ENCODE data around the gene SPRYD7. TPM values are rescaled to one million over a fixed set of nuclear protein-coding genes. Genes with fewer than 3 reads are reported as not detected.

The SPRYD7 gene
- total and polyA plus RNA-seq, 2 of the 8 experiments (the other 6 are each of a cell fraction or from before 2014, with no cell fraction given), result 1.1 to 3.1 TPM

DNA sequence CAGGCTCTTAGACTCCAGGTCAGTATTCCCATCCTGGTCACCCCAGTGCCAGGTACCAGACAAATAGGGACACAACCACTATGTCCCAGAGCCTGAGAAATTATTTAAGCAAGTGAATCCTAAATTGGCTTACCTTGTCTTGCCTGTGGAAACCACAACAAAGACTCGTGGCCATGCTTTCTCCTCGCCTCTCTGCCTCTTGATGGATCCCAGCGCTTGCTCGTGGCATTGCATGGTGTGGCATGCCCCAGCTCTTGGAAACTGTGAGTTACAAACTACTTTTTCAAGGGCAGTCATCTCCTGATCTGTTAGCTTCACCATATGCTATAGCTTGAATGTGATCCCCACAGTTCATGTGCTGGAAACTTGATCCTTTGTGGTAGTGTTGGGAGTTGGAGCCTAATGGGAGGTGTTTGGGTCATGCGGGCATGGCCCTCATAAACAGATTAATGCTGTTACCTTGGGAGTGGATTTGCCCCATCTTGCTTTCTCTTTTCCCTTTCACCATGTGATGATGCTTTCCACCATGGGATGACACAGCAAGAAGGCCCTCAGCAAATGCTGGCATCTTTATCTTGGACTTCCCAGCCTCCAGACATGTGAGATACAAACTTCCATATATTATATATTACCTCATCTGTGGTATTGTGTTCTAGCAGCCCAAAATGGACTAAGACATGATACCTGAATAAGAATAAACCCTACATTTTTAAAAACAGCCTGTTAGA lies 31.2 kb downstream of the SPRYD7 start:
- H2AK5ac ChIP-seq (ENCODE audit: low read depth, low read length), result no peak overlapping the region
- FAIRE-seq, result no peak
- no peak overlapping the region for H3K9ac ChIP-seq (replicated peaks in 1 of 4; ENCODE audit: extremely low read depth in 1 of 4, low read depth in 3 of 4, low read length in 3 of 4)
- CTCF ChIA-PET (ENCODE audit: partially characterized antibody), result interaction anchor here (0.6 kb wide), 1 partner anchor 89 kb away, joined by 3 read pairs; no protein-coding TSS in a partner anchor
- H3K36me3 ChIP-seq (ENCODE audit: control insufficient read depth in 2 of 4, insufficient read depth in 4 of 4, low read length in 3 of 4), result no peaks in the 10 kb centered on the region
- H3K79me2 ChIP-seq (ENCODE audit: control insufficient read depth in 1 of 2, insufficient read depth in 2 of 2, low read length in 2 of 2), result no peaks in the 10 kb centered on the region
- H2BK5ac ChIP-seq (ENCODE audit: low read depth, low read length), result no peak overlapping the region
- no peak overlapping the region for H2AFZ ChIP-seq (ENCODE audit: low read length)
- H2BK120ac ChIP-seq (replicated peaks; ENCODE audit: low read depth, low read length), result no peak overlapping the region
- no peak overlapping the region for H3K27ac ChIP-seq (ENCODE audit: low read depth, low read length)
- 97% methylated on average over 5 of the region's 5 CpGs; no CpG with 5 or more reads in 1 of the 2 experiments for WGBS, 2 experiments (ENCODE audit: extremely low coverage in 1 of 2, insufficient coverage in 1 of 2, insufficient read length in 1 of 2, insufficient replicate concordance in 2 of 2, low coverage in 1 of 2, low lambda C conversion rate in 2 of 2, missing lambda C conversion rate in 1 of 2)
- no peak overlapping the region for H3K56ac ChIP-seq (replicated peaks; ENCODE audit: insufficient read length, low read depth, low read length)
- no peaks in the 10 kb centered on the region for H3K23me2 ChIP-seq (ENCODE audit: low read depth, low read length)
- no peak overlapping the region for H3K4me3 ChIP-seq (ENCODE audit: extremely low read depth in 1 of 4, insufficient read depth in 2 of 4, low read depth in 3 of 4, low read length in 4 of 4)
- no peaks in the 10 kb centered on the region for H4K20me1 ChIP-seq (replicated peaks in 1 of 2; ENCODE audit: control insufficient read depth in 1 of 2, insufficient read depth in 2 of 2, low read length in 2 of 2)
- H4K5ac ChIP-seq (ENCODE audit: insufficient read length, low read depth, low read length), result no peak overlapping the region
- H2BK12ac ChIP-seq (ENCODE audit: low read depth, low read length), result no peak overlapping the region
- H3K4ac ChIP-seq (replicated peaks; ENCODE audit: insufficient read length, low read depth, low read length), result no peak overlapping the region
- no peaks in the 10 kb centered on the region for H3K4me1 ChIP-seq (replicated peaks in 1 of 4; ENCODE audit: control insufficient read depth in 3 of 4, insufficient read depth in 4 of 4, low read length in 3 of 4)
- no peak overlapping the region for H3K23ac ChIP-seq (ENCODE audit: insufficient read length)
- no peak overlapping the region for H3K14ac ChIP-seq (ENCODE audit: insufficient read length)
- no peaks in the 10 kb centered on the region for H3K79me1 ChIP-seq (ENCODE audit: low read depth, low read length)
- no peak overlapping the region for H2BK20ac ChIP-seq (ENCODE audit: low read length)
- H4K91ac ChIP-seq (replicated peaks; ENCODE audit: insufficient read length, low read length), result no peak overlapping the region
- no peaks in the 10 kb centered on the region for H3K27me3 ChIP-seq (replicated peaks in 1 of 4; ENCODE audit: control insufficient read depth in 3 of 4, extremely low read depth in 1 of 4, insufficient read depth in 3 of 4, low read length in 3 of 4)
- no peak overlapping the region for H2BK15ac ChIP-seq (ENCODE audit: low read length)
- peaks cover 0 to 2% of the 10 kb centered on the region in 2 experiments; a peak in 2 of 4 replicates for H3K9me3 ChIP-seq (ENCODE audit: insufficient read depth in 2 of 2, low read depth in 1 of 2, low read length in 1 of 2)
- POLR2A ChIA-PET (ENCODE audit: partially characterized antibody), result no interaction called here
- TF ChIP-seq TCF12 (IDR thresholded peaks at IDR 0.05; ENCODE audit: low read depth, low read length), result no peak
- TF ChIP-seq CTBP2 (IDR thresholded peaks at IDR 0.05; ENCODE audit: borderline replicate concordance, insufficient read depth, insufficient read length, low read length), result no peak
- TF ChIP-seq SIRT6 (IDR thresholded peaks at IDR 0.05; ENCODE audit: low read length), result no peak
- TF ChIP-seq NANOG (IDR thresholded peaks at IDR 0.05; ENCODE audit: insufficient read depth, low read depth, low read length, poor library complexity, severe bottlenecking), result no peak
- TF ChIP-seq EZH2 (IDR thresholded peaks at IDR 0.05; ENCODE audit: low read depth, low read length, severe bottlenecking), result no peak
- TF ChIP-seq CREB1 (IDR thresholded peaks at IDR 0.05), result no peak
- TF ChIP-seq SP4 (IDR thresholded peaks at IDR 0.05; ENCODE audit: low read length), result no peak
- no peak for TF ChIP-seq BRCA1 (IDR thresholded peaks at IDR 0.05; ENCODE audit: low read depth, low read length)
- TF ChIP-seq RFX5 (IDR thresholded peaks at IDR 0.05; ENCODE audit: borderline replicate concordance, low read depth, low read length), result no peak
- TF ChIP-seq NRF1 (IDR thresholded peaks at IDR 0.05; ENCODE audit: low read depth, low read length), result no peak
- TF ChIP-seq TAF7 (optimal IDR thresholded peaks at IDR 0.05; ENCODE audit: borderline replicate concordance, low read depth, low read length), result no peak
- TF ChIP-seq CBX8 (IDR thresholded peaks at IDR 0.05; ENCODE audit: borderline replicate concordance, low read depth, low read length), result no peak
- H4K8ac ChIP-seq (ENCODE audit: extremely low read depth, insufficient read depth, low read length), result no peak overlapping the region
- no peak overlapping the region for H3K4me2 ChIP-seq (ENCODE audit: insufficient read depth in 1 of 2, low read depth in 2 of 2, low read length in 2 of 2)
- DNase-seq (ENCODE audit: low read depth in 1 of 2, low spot score in 2 of 2), result no peak
- no peak overlapping the region for H3K18ac ChIP-seq (ENCODE audit: extremely low read depth, low read length)

Data from H1 (cell line).